Mesenchymal stem cell (in vitro differentiated cells and primary cell): Measurements from ENCODE around the gene ETV6.

Experiments used
- DNase-seq: peaks from one replicate; pipeline ENCODE4 v3.0.0-alpha.2; 2013
- H2AFZ ChIP-seq: one replicate; pipeline ENCODE4 v1.6.1; 2013; ENCODE audit warnings: low read depth, mild to moderate bottlenecking, control low read depth, inconsistent platforms, low read length, moderate library complexity
- H2AK5ac ChIP-seq: 2 replicates; pipeline ENCODE4 v1.6.1; 2013; ENCODE audit warnings: low read length, moderate library complexity, mild to moderate bottlenecking, inconsistent platforms; ENCODE audit not compliant: severe bottlenecking
- H2BK120ac ChIP-seq: one replicate; pipeline ENCODE4 v1.6.1; 2013; ENCODE audit warnings: low read depth, mild to moderate bottlenecking, inconsistent platforms, low read length, moderate library complexity
- H2BK12ac ChIP-seq, 2 experiments: one replicate each; pipeline ENCODE4 v1.6.1; 2013; ENCODE audit warnings: inconsistent platforms in 2 of 2, low read length in 2 of 2, mild to moderate bottlenecking in 2 of 2, moderate library complexity in 2 of 2, control low read depth in 1 of 2
- H2BK15ac ChIP-seq: one replicate; pipeline ENCODE4 v1.6.1; 2013; ENCODE audit warnings: mild to moderate bottlenecking, low read depth, inconsistent platforms; ENCODE audit not compliant: poor library complexity, severe bottlenecking
- H2BK5ac ChIP-seq: 2 replicates; pipeline ENCODE4 v1.6.1; 2013; ENCODE audit warnings: low read depth, mild to moderate bottlenecking, low read length, control low read depth, inconsistent platforms; ENCODE audit not compliant: poor library complexity, severe bottlenecking
- H3K14ac ChIP-seq, 2 experiments: one replicate each; pipeline ENCODE4 v1.6.1; 2013; ENCODE audit warnings: inconsistent platforms in 2 of 2, low read length in 2 of 2, control low read depth in 1 of 2, mild to moderate bottlenecking in 1 of 2, moderate library complexity in 1 of 2
- H3K18ac ChIP-seq, 2 experiments: one replicate each; pipeline ENCODE4 v1.6.1; 2013; ENCODE audit warnings: inconsistent platforms in 2 of 2, low read length in 2 of 2, control low read depth in 1 of 2, low read depth in 1 of 2, mild to moderate bottlenecking in 1 of 2
- H3K23ac ChIP-seq, 2 experiments: one replicate each; pipeline ENCODE4 v1.6.1; 2013; ENCODE audit warnings: inconsistent platforms in 2 of 2, low read length in 2 of 2, mild to moderate bottlenecking in 2 of 2, moderate library complexity in 2 of 2, control low read depth in 1 of 2
- H3K27ac ChIP-seq: 2 replicates; pipeline ENCODE4 v1.5.1; 2013; ENCODE audit warnings: mild to moderate bottlenecking, moderate library complexity, low read length, control low read depth, inconsistent platforms; ENCODE audit not compliant: poor library complexity, severe bottlenecking
- H3K27me3 ChIP-seq, 2 experiments: 2 replicates each; pipeline versions ENCODE4 v1.6.1 to v1.7.0; 2013; ENCODE audit warnings: low read length in 2 of 2, mild to moderate bottlenecking in 2 of 2, moderate library complexity in 2 of 2, control low read depth in 1 of 2, inconsistent platforms in 1 of 2; ENCODE audit not compliant: control insufficient read depth in 1 of 2, insufficient read depth in 1 of 2
- H3K36me3 ChIP-seq, 2 experiments: 2 replicates each; pipeline versions ENCODE4 v1.6.1 to v1.7.0; 2013; ENCODE audit warnings: low read length in 2 of 2, control low read depth in 1 of 2, inconsistent platforms in 1 of 2, low read depth in 1 of 2, mild to moderate bottlenecking in 1 of 2; ENCODE audit not compliant: insufficient read depth in 2 of 2, control insufficient read depth in 1 of 2
- H3K4ac ChIP-seq, 2 experiments: one replicate each; pipeline ENCODE4 v1.6.1; 2013; ENCODE audit warnings: inconsistent platforms in 2 of 2, low read length in 2 of 2, mild to moderate bottlenecking in 2 of 2, moderate library complexity in 2 of 2, control low read depth in 1 of 2, low read depth in 1 of 2
- H3K4me1 ChIP-seq: 2 replicates; pipeline ENCODE4 v1.6.1; 2013; ENCODE audit warnings: low read depth, low read length, control low read depth; ENCODE audit not compliant: control insufficient read depth, insufficient read depth
- H3K4me2 ChIP-seq: 2 replicates; pipeline ENCODE4 v1.6.1; 2013; ENCODE audit warnings: low read length, mild to moderate bottlenecking, inconsistent platforms; ENCODE audit not compliant: poor library complexity, severe bottlenecking
- H3K4me3 ChIP-seq, 2 experiments: 2 replicates each; pipeline versions ENCODE4 v1.5.1 to v1.7.0; 2013; ENCODE audit warnings: low read length in 2 of 2, mild to moderate bottlenecking in 2 of 2, control low read depth in 1 of 2, low read depth in 1 of 2; ENCODE audit not compliant: insufficient read depth in 1 of 2
- H3K79me1 ChIP-seq: replicated peaks from 2 replicates; pipeline ENCODE4 v1.6.1; 2013; ENCODE audit warnings: mild to moderate bottlenecking, control low read depth, low read length, inconsistent platforms; ENCODE audit not compliant: poor library complexity, severe bottlenecking
- H3K9ac ChIP-seq: 2 replicates; pipeline ENCODE4 v1.7.0; 2013; ENCODE audit warnings: mild to moderate bottlenecking, low read length, moderate library complexity
- H3K9me3 ChIP-seq: 2 replicates; pipeline ENCODE4 v1.7.0; 2013; ENCODE audit warnings: mild to moderate bottlenecking, low read length; ENCODE audit not compliant: control insufficient read depth
- H4K8ac ChIP-seq: one replicate; pipeline ENCODE4 v1.6.1; 2013; ENCODE audit warnings: inconsistent platforms, mild to moderate bottlenecking, low read length, moderate library complexity
- H4K91ac ChIP-seq: one replicate; pipeline ENCODE4 v1.6.1; 2013; ENCODE audit warnings: mild to moderate bottlenecking, low read length, inconsistent platforms
- WGBS: methylation state at CpG from one replicate; pipeline ENCODE4 v1.1.7; 2013; ENCODE audit warnings: mixed read lengths; 5-methylcytosine and 5-hydroxymethylcytosine counted together

ETV6 gene

GRCh38 chr12:11822081-11822834, 172.8 kb downstream of the ETV6 start:
- H3K23ac ChIP-seq, result no peak overlapping the region
- WGBS, result 92% methylated on average over 15 of the region's 15 CpGs
- H3K4me2 ChIP-seq, result peak overlapping the region; percentile 20
- H2BK12ac ChIP-seq, result no peak overlapping the region
- peak overlapping the region; percentile 93 for H3K27ac ChIP-seq
- no peaks in the 10 kb centered on the region for H3K9me3 ChIP-seq
- no peaks in the 10 kb centered on the region for H3K27me3 ChIP-seq
- peaks cover 18% of the 10 kb centered on the region for H3K4me1 ChIP-seq
- peak overlapping the region; percentile 77 for H2BK5ac ChIP-seq
- H4K8ac ChIP-seq, result no peak overlapping the region
- no peak overlapping the region for H2AFZ ChIP-seq
- peaks cover 44% of the 10 kb centered on the region for H3K79me1 ChIP-seq
- peak; percentile 59 for DNase-seq
- H3K36me3 ChIP-seq, result peaks cover 3 to 13% of the 10 kb centered on the region in 2 experiments
- peak overlapping the region; percentile 60 for H3K9ac ChIP-seq
- no peak overlapping the region for H3K18ac ChIP-seq
- H3K4me3 ChIP-seq, result no peak overlapping the region
- no peak overlapping the region for H2BK120ac ChIP-seq
- no peak overlapping the region for H3K14ac ChIP-seq
- H4K91ac ChIP-seq, result no peak overlapping the region
- H2BK15ac ChIP-seq, result no peak overlapping the region
- H2AK5ac ChIP-seq, result peak overlapping the region; percentile 30
- no peak overlapping the region for H3K4ac ChIP-seq

- H3K27ac ChIP-seq, result peak overlapping the region; percentile 93
- H2AFZ ChIP-seq, result no peak overlapping the region
- H3K4me1 ChIP-seq, result peaks cover 22% of the 10 kb centered on the region
- no peak overlapping the region for H3K4me3 ChIP-seq
- H2BK15ac ChIP-seq, result no peak overlapping the region
- H3K27me3 ChIP-seq, result no peaks in the 10 kb centered on the region
- no peak overlapping the region for H2AK5ac ChIP-seq
- H3K4me2 ChIP-seq, result no peak overlapping the region
- H2BK120ac ChIP-seq, result no peak overlapping the region
- no peak overlapping the region for H3K18ac ChIP-seq
- H3K79me1 ChIP-seq, result peaks cover 40% of the 10 kb centered on the region
- H3K9me3 ChIP-seq, result no peaks in the 10 kb centered on the region
- no peak overlapping the region for H3K14ac ChIP-seq
- H3K23ac ChIP-seq, result no peak overlapping the region
- 81% methylated on average over 6 of the region's 7 CpGs for WGBS
- no peak overlapping the region for H3K4ac ChIP-seq
- H2BK5ac ChIP-seq, result peak overlapping the region; percentile 31
- H3K36me3 ChIP-seq, result peaks cover 3 to 13% of the 10 kb centered on the region in 2 experiments
- peak; percentile 32 for DNase-seq
- no peak overlapping the region for H2BK12ac ChIP-seq
- no peak overlapping the region for H4K91ac ChIP-seq
- H4K8ac ChIP-seq, result no peak overlapping the region
- H3K9ac ChIP-seq, result peak overlapping the region; percentile 60
Observed at GRCh38 chr12:11823043-11823442, 173.6 kb downstream of the ETV6 start.

GRCh38 chr12:11823593-11823992, 174.1 kb downstream of the ETV6 start:
- WGBS, result 99% methylated on average over 9 of the region's 9 CpGs
- Histone ChIP-seq H4K91ac (no peak overlapping the region), H3K14ac (no peak overlapping the region)

DNA sequence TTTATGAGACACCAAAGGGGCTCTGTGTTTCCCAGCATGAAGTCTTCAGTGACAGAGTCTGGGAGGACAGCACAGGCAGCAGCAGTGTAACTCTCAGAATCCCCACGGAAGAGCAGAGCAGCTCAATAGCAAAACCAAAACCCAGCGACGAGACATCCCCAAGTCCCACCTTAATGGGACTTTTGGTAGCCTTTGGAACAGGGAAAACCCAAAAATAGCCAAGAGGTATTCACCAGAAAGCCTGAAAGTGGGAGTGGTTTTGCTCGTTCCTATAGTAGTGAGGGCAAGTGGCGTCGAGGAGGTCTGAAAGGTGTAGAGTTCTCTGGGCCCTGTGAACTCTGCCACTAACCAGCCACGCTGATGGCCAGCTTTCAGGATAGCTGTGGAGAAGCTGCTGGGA, 174.6 kb downstream of the ETV6 start:
- 94% methylated on average over 7 of the region's 7 CpGs for WGBS
- H2AK5ac ChIP-seq, result peak overlapping the region; percentile 88
- no peak overlapping the region for H2BK5ac ChIP-seq
- H3K79me1 ChIP-seq, result peaks cover 36% of the 10 kb centered on the region
- peaks cover 2 to 8% of the 10 kb centered on the region in 2 experiments for H3K36me3 ChIP-seq
- H3K9ac ChIP-seq, result no peak overlapping the region
- no peaks in the 10 kb centered on the region for H3K9me3 ChIP-seq
- H2BK15ac ChIP-seq, result peak overlapping the region; percentile 31
- H3K23ac ChIP-seq, result no peak overlapping the region
- no peak overlapping the region for H3K4ac ChIP-seq
- no peaks in the 10 kb centered on the region for H3K27me3 ChIP-seq
- peak overlapping the region; percentile 93 for H3K27ac ChIP-seq
- no peak overlapping the region for H4K8ac ChIP-seq
- no peak overlapping the region for H3K4me2 ChIP-seq
- no peak overlapping the region for H2BK12ac ChIP-seq
- H4K91ac ChIP-seq, result no peak overlapping the region
- no peak overlapping the region for H2BK120ac ChIP-seq
- H3K14ac ChIP-seq, result no peak overlapping the region
- no peak overlapping the region for H3K4me3 ChIP-seq
- H2AFZ ChIP-seq, result no peak overlapping the region
- no peak for DNase-seq
- H3K4me1 ChIP-seq, result peaks cover 20% of the 10 kb centered on the region
- no peak overlapping the region for H3K18ac ChIP-seq

More at GRCh38 chr12:11823593-11823992, 174.1 kb downstream of the ETV6 start:
- no peak overlapping the region for H3K18ac ChIP-seq
- no peak overlapping the region for H2BK5ac ChIP-seq
- H3K4ac ChIP-seq, result no peak overlapping the region
- no peak for DNase-seq
- no peaks in the 10 kb centered on the region for H3K9me3 ChIP-seq
- H4K8ac ChIP-seq, result no peak overlapping the region
- H3K27ac ChIP-seq, result peak overlapping the region; percentile 93
- H2BK15ac ChIP-seq, result no peak overlapping the region
- H2AFZ ChIP-seq, result no peak overlapping the region
- no peak overlapping the region for H3K4me2 ChIP-seq
- H3K9ac ChIP-seq, result no peak overlapping the region
- no peaks in the 10 kb centered on the region for H3K27me3 ChIP-seq
- no peak overlapping the region for H2BK120ac ChIP-seq
- no peak overlapping the region for H3K23ac ChIP-seq
- peaks cover 38% of the 10 kb centered on the region for H3K79me1 ChIP-seq
- no peak overlapping the region for H2BK12ac ChIP-seq
- H3K36me3 ChIP-seq, result peaks cover 3 to 12% of the 10 kb centered on the region in 2 experiments
- H3K4me3 ChIP-seq, result no peak overlapping the region
- H3K4me1 ChIP-seq, result peaks cover 22% of the 10 kb centered on the region
- peak overlapping the region; percentile 88 for H2AK5ac ChIP-seq
